Thyroid gland (tissue), 4 donors: ENCODE results near the gene C19orf73. TPM values are rescaled to one million over a fixed set of nuclear protein-coding genes. Genes with fewer than 3 reads are reported as not detected.

ENCODE experiments used
- DNase-seq, 2 donors: peaks; one replicate each; pipeline ENCODE4 v3.0.0-alpha.2; 2019
- H3K27ac ChIP-seq, 3 donors: fragments of 200-600 bp; sonication (generic); 1 replicate in 2 of 3; 2 replicates in 1 of 3; pipeline ENCODE4 v1.5.1; 2016 to 2019; ENCODE audit warnings: mild to moderate bottlenecking in 1 of 3, moderate library complexity in 1 of 3
- H3K27me3 ChIP-seq: fragments of 200-600 bp; sonication (generic); one replicate; pipeline ENCODE4 v1.5.1; 2019
- H3K36me3 ChIP-seq, 2 donors: fragments of 200-600 bp; sonication (generic); one replicate each; pipeline ENCODE4 v1.5.1; 2016 to 2019
- H3K4me1 ChIP-seq, 2 donors: fragments of 200-600 bp; sonication (generic); one replicate each; pipeline ENCODE4 v1.5.1; 2017 to 2019
- H3K4me3 ChIP-seq, 3 donors: fragments of 200-600 bp; sonication (generic); replicated peaks in 1 of 3; 1 replicate in 2 of 3; 2 replicates in 1 of 3; pipeline ENCODE4 v1.5.1; 2016; ENCODE audit warnings: mild to moderate bottlenecking in 1 of 3
- H3K9me3 ChIP-seq: fragments of 200-600 bp; sonication (generic); one replicate; pipeline ENCODE4 v1.5.1; 2017
- CTCF ChIP-seq, 6 experiments: fragments of 200-600 bp in 3 of 6; fragments of 450-650 bp in 3 of 6; sonication (generic) in 3 of 6; IDR thresholded peaks; one replicate each; pipeline ENCODE4 v1.5.1; 2016 to 2019; ENCODE audit warnings: antibody characterized with exemption in 6 of 6, mild to moderate bottlenecking in 2 of 6, inconsistent platforms in 1 of 6, moderate library complexity in 1 of 6
- POLR2A ChIP-seq, 2 donors: fragments of 450-650 bp; IDR thresholded peaks; one replicate each; pipeline ENCODE4 v1.6.1; 2017; ENCODE audit warnings: antibody characterized with exemption in 2 of 2, mild to moderate bottlenecking in 2 of 2, moderate library complexity in 1 of 2
- WGBS, 2 donors: methylation state at CpG; one replicate each; pipeline ENCODE4 v1.1.5; 2017; 5-methylcytosine and 5-hydroxymethylcytosine counted together
- intact Hi-C: fragments of 100-400 bp; cut with DNase I; formaldehyde crosslinking; loops from one replicate; pipeline ENCODE4 v1.15.1; 2023
- total RNA-seq, 4 donors: library from RNA; depleted of rRNA; stranded (reverse); fragments of >200 nt; gene quantifications; one replicate each; pipeline ENCODE4 v1.2.3, GENCODE V29; 2016

Gene C19orf73
- total RNA-seq, 4 donors from 2014 or later: 1.7 to 13.4 (median 6.1) TPM

GRCh38 chr19:49116544-49116943, 2.4 kb downstream of the C19orf73 start:
- no peaks in the 10 kb centered on the region for H3K36me3 ChIP-seq
- 56 to 57% methylated on average over 1 of the region's 1 CpG for WGBS, 2 donors
- no peaks in the 10 kb centered on the region for H3K27me3 ChIP-seq
- H3K27ac ChIP-seq: no peak overlapping the region
- no peak for DNase-seq
- no peaks in the 10 kb centered on the region for H3K9me3 ChIP-seq
- intact Hi-C loops: loop anchor here (5.0 kb wide), 1 partner anchor 36 kb away; no protein-coding TSS in a partner anchor
- no peak overlapping the region for H3K4me3 ChIP-seq
- TF ChIP-seq POLR2A (IDR thresholded peaks at IDR 0.05) (no peak), CTCF (IDR thresholded peaks at IDR 0.05) (no peak)
- peaks cover 23 to 29% of the 10 kb centered on the region in 2 donors for H3K4me1 ChIP-seq

DNA sequence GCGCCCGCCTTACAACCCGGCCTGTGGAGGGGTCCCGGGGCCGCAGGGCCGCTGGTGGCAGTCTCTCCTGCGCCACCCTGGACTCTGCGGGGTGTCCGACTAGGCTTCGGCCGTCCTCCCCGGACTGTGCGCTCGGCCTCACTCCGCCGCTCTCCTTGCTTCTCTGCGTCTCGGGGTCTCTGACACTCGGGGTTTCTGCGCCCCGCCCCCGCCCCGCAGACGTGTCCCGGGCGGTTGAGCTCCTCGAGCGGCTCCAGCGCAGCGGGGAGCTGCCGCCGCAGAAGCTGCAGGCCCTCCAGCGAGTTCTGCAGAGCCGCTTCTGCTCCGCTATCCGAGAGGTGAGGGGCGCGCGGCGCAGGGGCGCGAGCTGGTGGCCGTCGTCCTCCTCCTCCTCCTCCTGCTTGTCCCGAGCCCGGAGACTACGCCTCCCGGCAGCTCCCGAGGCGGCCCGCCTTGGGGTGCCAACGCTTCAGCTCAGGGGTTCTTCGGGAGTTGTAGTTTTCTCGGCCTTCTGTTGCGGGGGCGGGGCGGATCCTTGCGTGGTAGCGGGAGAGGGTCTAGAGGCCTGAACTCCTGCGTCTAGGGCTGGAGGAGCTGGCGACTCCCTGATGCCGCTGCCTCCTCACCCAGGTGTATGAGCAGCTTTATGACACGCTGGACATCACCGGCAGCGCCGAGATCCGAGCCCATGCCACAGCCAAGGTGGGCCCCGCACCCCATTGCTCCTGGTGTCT, 4.1 kb downstream of the C19orf73 start:
- no peaks in the 10 kb centered on the region for H3K27me3 ChIP-seq
- no peaks in the 10 kb centered on the region for H3K36me3 ChIP-seq
- intact Hi-C loops: loop anchor here (5.0 kb wide), 1 partner anchor 38 kb away; no protein-coding TSS in a partner anchor
- H3K27ac ChIP-seq: peak overlapping the region; percentile 33 to 72 (median 64)
- TF ChIP-seq CTCF (IDR thresholded peaks at IDR 0.05) (no peak), POLR2A (IDR thresholded peaks at IDR 0.05) (peak in 1 of 2 donors; percentile 58)
- H3K9me3 ChIP-seq: no peaks in the 10 kb centered on the region
- peaks cover 18 to 24% of the 10 kb centered on the region in 2 donors for H3K4me1 ChIP-seq
- H3K4me3 ChIP-seq: peak overlapping the region; percentile 34 to 67 (median 51)
- WGBS, 2 donors: 13 to 32% methylated on average over 13 to 31 of the region's 68 CpGs
- peak; percentile 74 to 79 for DNase-seq

DNA sequence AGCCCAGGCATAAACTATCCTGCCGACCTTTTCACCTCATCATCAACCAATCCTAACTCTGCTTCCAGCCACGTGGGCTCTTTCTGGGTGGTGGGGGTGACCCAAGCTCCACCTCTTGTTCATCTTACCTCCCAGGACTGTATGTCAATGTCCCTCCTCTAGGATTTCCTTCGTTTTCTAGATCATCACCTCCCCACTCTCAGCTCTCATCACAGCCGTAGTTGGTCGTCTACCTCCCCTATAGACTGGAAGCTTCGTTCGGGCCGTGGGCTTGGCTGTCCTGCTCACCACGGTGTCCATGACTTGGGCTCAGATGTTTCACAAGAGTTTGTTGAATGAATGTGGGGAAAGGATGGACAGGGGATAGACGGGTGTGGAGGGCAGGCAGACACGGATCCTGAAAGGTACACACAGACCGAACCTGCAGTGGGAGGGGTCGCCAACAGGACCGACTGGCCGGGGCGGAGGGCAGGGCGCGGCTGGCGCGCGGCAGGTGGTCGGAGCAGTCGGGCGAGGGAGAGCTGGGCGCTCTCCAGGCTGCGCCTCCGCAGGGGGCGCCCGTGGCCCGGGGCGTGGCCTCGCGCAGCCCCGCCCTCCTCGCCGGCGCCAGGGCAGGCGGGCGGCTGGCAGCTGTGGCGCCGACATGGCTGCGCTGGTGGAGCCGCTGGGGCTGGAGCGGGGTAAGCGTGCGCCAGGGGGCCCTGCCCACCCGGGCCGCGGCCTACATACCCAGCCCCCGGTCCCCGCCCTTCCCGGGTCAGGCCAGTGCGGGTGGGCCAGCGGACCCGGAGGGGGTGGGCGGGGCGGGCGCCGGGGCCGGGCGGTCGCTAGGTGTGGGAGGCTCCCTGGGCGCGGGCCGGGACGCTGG, 4.9 kb downstream of the C19orf73 start, which contains the start of gene LIN7B:
Gene LIN7B, plus strand, starts transcription at position 609 of the 868 bp plus-strand sequence. Its CDS starts 35 bp downstream, at position 644.
- TF ChIP-seq POLR2A (IDR thresholded peaks at IDR 0.05): peak in 1 of 2 donors; percentile 70
- peak in 4 of 6 experiments; percentile 15 to 73 (median 66) for TF ChIP-seq CTCF (IDR thresholded peaks at IDR 0.05)
- H3K36me3 ChIP-seq: peaks cover 2 to 3% of the 10 kb centered on the region in 2 donors
- H3K4me3 ChIP-seq: peak within 1 kb of the TSS; percentile 34 to 67 (median 51)
- H3K9me3 ChIP-seq: no peaks in the 10 kb centered on the region
- peak within 1 kb of the TSS; percentile 33 to 72 (median 64) for H3K27ac ChIP-seq
- WGBS, 2 donors: 2% methylated on average over 20 to 35 of the region's 66 CpGs
- H3K27me3 ChIP-seq: no peaks in the 10 kb centered on the region
- peaks cover 13 to 19% of the 10 kb centered on the region in 2 donors for H3K4me1 ChIP-seq
- intact Hi-C loops: no loop called here
- peak; percentile 68 to 83 for DNase-seq

DNA sequence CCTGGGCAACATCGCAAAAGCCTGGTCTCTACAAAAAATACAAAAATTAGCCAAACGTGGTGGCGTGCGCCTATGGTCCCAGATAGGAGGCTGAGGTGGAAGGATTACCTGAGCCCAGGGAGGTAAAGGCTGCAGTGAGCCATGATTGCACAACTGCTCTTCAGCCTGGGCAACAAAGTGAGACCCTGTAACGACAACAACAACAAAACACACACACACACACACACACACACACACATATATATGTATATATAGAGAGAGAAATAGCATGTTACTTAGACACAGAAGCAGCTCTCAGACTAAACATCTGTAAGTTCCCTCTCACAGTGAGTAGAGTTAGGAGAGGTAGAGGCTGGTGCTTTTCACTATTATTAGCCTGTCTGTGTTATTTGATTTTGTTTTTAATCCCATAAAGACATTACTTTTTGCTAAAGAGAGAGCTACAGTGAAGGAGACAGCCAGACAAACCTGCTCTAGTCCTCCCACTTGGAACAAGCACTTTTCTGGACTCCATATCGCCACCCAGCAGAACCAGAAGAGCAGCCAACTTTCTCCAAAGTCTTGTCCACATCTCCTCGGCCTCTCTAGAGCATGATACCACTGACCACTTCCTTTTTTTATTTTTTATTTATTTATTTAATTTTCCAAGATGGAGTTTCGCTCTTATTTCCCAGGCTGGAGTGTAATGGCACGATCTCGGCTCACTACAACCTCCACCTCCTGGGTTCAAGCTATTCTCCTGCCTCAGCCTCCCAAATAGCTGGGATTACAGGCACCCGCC, 7.5 kb downstream of the C19orf73 start:
- H3K9me3 ChIP-seq: no peaks in the 10 kb centered on the region

More for the DNA sequence above, 7.5 kb downstream of the C19orf73 start:
- Histone ChIP-seq H3K4me3 (no peak overlapping the region), H3K4me1 (peaks cover 4 to 7% of the 10 kb centered on the region in 2 donors), H3K27me3 (no peaks in the 10 kb centered on the region), H3K27ac (no peak overlapping the region), H3K36me3 (peaks cover 23 to 28% of the 10 kb centered on the region in 2 donors)
- no peak for DNase-seq
- intact Hi-C loops: no loop called here
- 77 to 78% methylated on average over 11 of the region's 11 CpGs for WGBS, 2 donors
- TF ChIP-seq POLR2A (IDR thresholded peaks at IDR 0.05) (no peak), CTCF (IDR thresholded peaks at IDR 0.05) (no peak)
